HG03196 (cell line): ENCODE measurements around the gene SPEN.
A peak's percentile ranks its signal among the peaks of the same experiment; 100 is the strongest.

Experiments
- ATAC-seq: cut with Tn5 transposase; IDR thresholded peaks from one replicate; pipeline ENCODE4 v1.9.1; 2021; ENCODE audit not compliant: unreplicated experiment

The SPEN gene

GRCh38 chr1:15957221-15958095 is 110.0 kb downstream of the SPEN start:
- ATAC-seq = no peak

GRCh38 chr1:15958111-15958510 is 110.6 kb downstream of the SPEN start:
- ATAC-seq = no peak

- no peak for ATAC-seq
Observed at GRCh38 chr1:15958793-15959192, 111.3 kb downstream of the SPEN start.

GRCh38 chr1:15959424-15959823 is 111.9 kb downstream of the SPEN start:
- ATAC-seq = no peak

GRCh38 chr1:15959827-15960446 is 112.4 kb downstream of the SPEN start:
- ATAC-seq = no peak

- no peak for ATAC-seq
Observed at GRCh38 chr1:15960808-15961207, 113.3 kb downstream of the SPEN start.

GRCh38 chr1:15961492-15961891 is 114.0 kb downstream of the SPEN start:
- no peak for ATAC-seq

GRCh38 chr1:15962176-15962575 is 114.7 kb downstream of the SPEN start:
- ATAC-seq = no peak

- ATAC-seq = no peak
Observed at GRCh38 chr1:15962671-15963362, 115.3 kb downstream of the SPEN start.

GRCh38 chr1:15963363-15963967 is 116.0 kb downstream of the SPEN start:
- ATAC-seq = no peak

- no peak for ATAC-seq
Observed at GRCh38 chr1:15963968-15964648, 116.6 kb downstream of the SPEN start.

- ATAC-seq = no peak
Observed at GRCh38 chr1:15965228-15965767, 117.8 kb downstream of the SPEN start.

- ATAC-seq = peak; percentile 68
Observed at GRCh38 chr1:15966081-15966955, 118.8 kb downstream of the SPEN start.

GRCh38 chr1:15966956-15967344 is 119.4 kb downstream of the SPEN start:
- no peak for ATAC-seq

- ATAC-seq = no peak
Observed at GRCh38 chr1:15968172-15968571, 120.7 kb downstream of the SPEN start.

GRCh38 chr1:15969321-15969880 is 121.9 kb downstream of the SPEN start:
- no peak for ATAC-seq

- ATAC-seq = no peak
Observed at GRCh38 chr1:15970911-15971310, 123.4 kb downstream of the SPEN start.

- no peak for ATAC-seq
Observed at GRCh38 chr1:15972409-15972808, 124.9 kb downstream of the SPEN start.

GRCh38 chr1:15973772-15974171 is 126.3 kb downstream of the SPEN start:
- ATAC-seq = no peak
